ENCODE measurements around the gene CXCL5. TPM values are rescaled to one million over a fixed set of nuclear protein-coding genes. Genes with fewer than 3 reads are reported as not detected.

Gene CXCL5
- total and polyA plus RNA-seq, 2 of the 13 experiments (the other 11 are each of a cell fraction or from before 2014, with no cell fraction given): not detected

GRCh38 chr4:74005528-74005927, 7.1 kb upstream of the CXCL5 start (continued):
- TF ChIP-seq, protein P1, sequence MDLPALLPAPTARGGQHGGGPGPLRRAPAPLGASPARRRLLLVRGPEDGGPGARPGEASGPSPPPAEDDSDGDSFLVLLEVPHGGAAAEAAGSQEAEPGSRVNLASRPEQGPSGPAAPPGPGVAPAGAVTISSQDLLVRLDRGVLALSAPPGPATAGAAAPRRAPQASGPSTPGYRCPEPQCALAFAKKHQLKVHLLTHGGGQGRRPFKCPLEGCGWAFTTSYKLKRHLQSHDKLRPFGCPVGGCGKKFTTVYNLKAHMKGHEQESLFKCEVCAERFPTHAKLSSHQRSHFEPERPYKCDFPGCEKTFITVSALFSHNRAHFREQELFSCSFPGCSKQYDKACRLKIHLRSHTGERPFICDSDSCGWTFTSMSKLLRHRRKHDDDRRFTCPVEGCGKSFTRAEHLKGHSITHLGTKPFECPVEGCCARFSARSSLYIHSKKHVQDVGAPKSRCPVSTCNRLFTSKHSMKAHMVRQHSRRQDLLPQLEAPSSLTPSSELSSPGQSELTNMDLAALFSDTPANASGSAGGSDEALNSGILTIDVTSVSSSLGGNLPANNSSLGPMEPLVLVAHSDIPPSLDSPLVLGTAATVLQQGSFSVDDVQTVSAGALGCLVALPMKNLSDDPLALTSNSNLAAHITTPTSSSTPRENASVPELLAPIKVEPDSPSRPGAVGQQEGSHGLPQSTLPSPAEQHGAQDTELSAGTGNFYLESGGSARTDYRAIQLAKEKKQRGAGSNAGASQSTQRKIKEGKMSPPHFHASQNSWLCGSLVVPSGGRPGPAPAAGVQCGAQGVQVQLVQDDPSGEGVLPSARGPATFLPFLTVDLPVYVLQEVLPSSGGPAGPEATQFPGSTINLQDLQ (CRISPR knock-in tag; IDR thresholded peaks at IDR 0.05): no peak
- TF ChIP-seq, protein P2, sequence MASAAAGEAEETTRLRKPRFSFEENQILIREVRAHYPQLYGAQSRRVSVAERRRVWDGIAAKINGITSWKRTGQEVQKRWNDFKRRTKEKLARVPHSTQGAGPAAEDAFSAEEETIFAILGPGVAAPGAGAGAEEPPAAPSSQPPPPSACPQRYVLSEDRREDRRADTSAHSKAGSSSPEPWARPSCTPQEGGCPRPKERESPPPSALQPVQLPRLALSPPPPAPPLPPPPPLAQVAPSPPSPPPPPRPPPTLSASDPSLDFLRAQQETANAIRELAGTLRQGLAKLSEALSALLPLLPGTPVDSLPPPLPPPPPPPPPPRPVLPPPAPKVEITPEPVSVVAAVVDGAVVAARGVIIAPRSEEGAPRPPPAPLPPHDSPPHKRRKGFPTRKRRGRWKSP (CRISPR knock-in tag; IDR thresholded peaks at IDR 0.05): no peak
- TF ChIP-seq ZNF746 (CRISPR knock-in tag; IDR thresholded peaks at IDR 0.05) (no peak), BCL6 (CRISPR knock-in tag; IDR thresholded peaks at IDR 0.05) (peak; percentile 89), KAT7 (CRISPR knock-in tag; IDR thresholded peaks at IDR 0.05; ENCODE audit: borderline replicate concordance) (no peak), EEA1 (CRISPR knock-in tag; IDR thresholded peaks at IDR 0.05; ENCODE audit: borderline replicate concordance) (no peak), FOXP1 (IDR thresholded peaks at IDR 0.05) (peak; percentile 58; the same call in 1 of the 2 replicates), FOXP1 (CRISPR knock-in tag; IDR thresholded peaks at IDR 0.05) (peak; percentile 83), ZBTB21 (CRISPR knock-in tag; IDR thresholded peaks at IDR 0.05) (peak; percentile 71; the same call in 1 of the 2 replicates), SOX13 (IDR thresholded peaks at IDR 0.05) (peak; percentile 78), SOX13 (CRISPR knock-in tag; conservative IDR thresholded peaks at IDR 0.05 in 1 of 2, IDR thresholded peaks at IDR 0.05 in 1 of 2) (peak in 1 of 2 experiments; percentile 94; a peak in 2 of 4 replicates), YEATS4 (CRISPR knock-in tag; IDR thresholded peaks at IDR 0.05; ENCODE audit: borderline replicate concordance) (no peak), ZNF549 (CRISPR knock-in tag; IDR thresholded peaks at IDR 0.05) (no peak), JDP2 (CRISPR knock-in tag; IDR thresholded peaks at IDR 0.05; ENCODE audit: borderline replicate concordance) (no peak), KAT8 (CRISPR knock-in tag; IDR thresholded peaks at IDR 0.05) (0 out of 2 replicates have a peak, but pooled peaks have one; percentile 15), NCOR1 (IDR thresholded peaks at IDR 0.05; ENCODE audit: borderline replicate concordance, low read length) (0 out of 2 replicates have a peak, but pooled peaks have one; percentile 36), NR2F6 (IDR thresholded peaks at IDR 0.05) (no peak), NR2F6 (CRISPR knock-in tag; IDR thresholded peaks at IDR 0.05) (peak; percentile 9; the same call in 1 of the 2 replicates), ZNF605 (CRISPR knock-in tag; IDR thresholded peaks at IDR 0.05) (no peak), ERF (CRISPR knock-in tag; IDR thresholded peaks at IDR 0.05) (no peak)
- TF ChIP-seq, protein P3, sequence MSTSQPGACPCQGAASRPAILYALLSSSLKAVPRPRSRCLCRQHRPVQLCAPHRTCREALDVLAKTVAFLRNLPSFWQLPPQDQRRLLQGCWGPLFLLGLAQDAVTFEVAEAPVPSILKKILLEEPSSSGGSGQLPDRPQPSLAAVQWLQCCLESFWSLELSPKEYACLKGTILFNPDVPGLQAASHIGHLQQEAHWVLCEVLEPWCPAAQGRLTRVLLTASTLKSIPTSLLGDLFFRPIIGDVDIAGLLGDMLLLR (CRISPR knock-in tag; IDR thresholded peaks at IDR 0.05): no peak
- TF ChIP-seq, protein P4, sequence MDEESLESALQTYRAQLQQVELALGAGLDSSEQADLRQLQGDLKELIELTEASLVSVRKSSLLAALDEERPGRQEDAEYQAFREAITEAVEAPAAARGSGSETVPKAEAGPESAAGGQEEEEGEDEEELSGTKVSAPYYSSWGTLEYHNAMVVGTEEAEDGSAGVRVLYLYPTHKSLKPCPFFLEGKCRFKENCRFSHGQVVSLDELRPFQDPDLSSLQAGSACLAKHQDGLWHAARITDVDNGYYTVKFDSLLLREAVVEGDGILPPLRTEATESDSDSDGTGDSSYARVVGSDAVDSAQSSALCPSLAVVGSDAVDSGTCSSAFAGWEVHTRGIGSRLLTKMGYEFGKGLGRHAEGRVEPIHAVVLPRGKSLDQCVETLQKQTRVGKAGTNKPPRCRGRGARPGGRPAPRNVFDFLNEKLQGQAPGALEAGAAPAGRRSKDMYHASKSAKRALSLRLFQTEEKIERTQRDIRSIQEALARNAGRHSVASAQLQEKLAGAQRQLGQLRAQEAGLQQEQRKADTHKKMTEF (CRISPR knock-in tag; IDR thresholded peaks at IDR 0.05): peak; percentile 50; the same call in 1 of the 2 replicates
- TF ChIP-seq, protein P5, sequence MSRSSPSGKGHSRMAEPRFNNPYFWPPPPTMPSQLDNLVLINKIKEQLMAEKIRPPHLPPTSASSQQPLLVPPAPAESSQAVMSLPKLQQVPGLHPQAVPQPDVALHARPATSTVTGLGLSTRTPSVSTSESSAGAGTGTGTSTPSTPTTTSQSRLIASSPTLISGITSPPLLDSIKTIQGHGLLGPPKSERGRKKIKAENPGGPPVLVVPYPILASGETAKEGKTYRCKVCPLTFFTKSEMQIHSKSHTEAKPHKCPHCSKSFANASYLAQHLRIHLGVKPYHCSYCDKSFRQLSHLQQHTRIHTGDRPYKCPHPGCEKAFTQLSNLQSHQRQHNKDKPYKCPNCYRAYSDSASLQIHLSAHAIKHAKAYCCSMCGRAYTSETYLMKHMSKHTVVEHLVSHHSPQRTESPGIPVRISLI (CRISPR knock-in tag; IDR thresholded peaks at IDR 0.05; ENCODE audit: borderline replicate concordance): peak; percentile 64; the same call in 1 of the 2 replicates
- TF ChIP-seq, protein P6, sequence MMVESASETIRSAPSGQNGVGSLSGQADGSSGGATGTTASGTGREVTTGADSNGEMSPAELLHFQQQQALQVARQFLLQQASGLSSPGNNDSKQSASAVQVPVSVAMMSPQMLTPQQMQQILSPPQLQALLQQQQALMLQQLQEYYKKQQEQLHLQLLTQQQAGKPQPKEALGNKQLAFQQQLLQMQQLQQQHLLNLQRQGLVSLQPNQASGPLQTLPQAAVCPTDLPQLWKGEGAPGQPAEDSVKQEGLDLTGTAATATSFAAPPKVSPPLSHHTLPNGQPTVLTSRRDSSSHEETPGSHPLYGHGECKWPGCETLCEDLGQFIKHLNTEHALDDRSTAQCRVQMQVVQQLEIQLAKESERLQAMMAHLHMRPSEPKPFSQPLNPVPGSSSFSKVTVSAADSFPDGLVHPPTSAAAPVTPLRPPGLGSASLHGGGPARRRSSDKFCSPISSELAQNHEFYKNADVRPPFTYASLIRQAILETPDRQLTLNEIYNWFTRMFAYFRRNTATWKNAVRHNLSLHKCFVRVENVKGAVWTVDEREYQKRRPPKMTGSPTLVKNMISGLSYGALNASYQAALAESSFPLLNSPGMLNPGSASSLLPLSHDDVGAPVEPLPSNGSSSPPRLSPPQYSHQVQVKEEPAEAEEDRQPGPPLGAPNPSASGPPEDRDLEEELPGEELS (CRISPR knock-in tag; IDR thresholded peaks at IDR 0.05): peak; percentile 83
